Type B pancreatic cell (in vitro differentiated cells): ENCODE results near the gene TUBB. TPM values are rescaled to one million over a fixed set of nuclear protein-coding genes. Genes with fewer than 3 reads are reported as not detected.
"Not testable (repeated sequence)": the region's sequence is repeated elsewhere in the genome, so short reads cannot be mapped to it uniquely, and the experiment has no call there.

Source experiments
- DNase-seq: peaks from one replicate; pipeline ENCODE4 v3.0.0; 2021; ENCODE audit warnings: mixed read lengths; ENCODE audit not compliant: unreplicated experiment; ENCODE audit errors: extremely low spot score
- H3K27ac Mint-ChIP-seq: 2 replicates; pipeline ENCODE4 v1.8.0; 2021; ENCODE audit warnings: mild to moderate bottlenecking, mixed read lengths
- H3K27me3 Mint-ChIP-seq: 2 replicates; pipeline ENCODE4 v1.8.0; 2021; ENCODE audit warnings: mixed read lengths
- H3K36me3 Mint-ChIP-seq: 2 replicates; pipeline ENCODE4 v1.8.0; 2021; ENCODE audit warnings: mixed read lengths
- H3K4me1 Mint-ChIP-seq: one replicate; pipeline ENCODE4 v1.8.0; 2021; ENCODE audit warnings: mixed read lengths; ENCODE audit not compliant: unreplicated experiment
- H3K4me3 Mint-ChIP-seq: 2 replicates; pipeline ENCODE4 v1.8.0; 2021; ENCODE audit warnings: mild to moderate bottlenecking, mixed read lengths
- H3K9me3 Mint-ChIP-seq: 2 replicates; pipeline ENCODE4 v1.8.0; 2021; ENCODE audit warnings: mixed read lengths
- total RNA-seq: library from RNA; stranded (reverse); gene quantifications from 2 replicates; pipeline ENCODE4 v1.2.1, GENCODE V29; 2021; ENCODE audit warnings: low replicate concordance
- TF ChIP-seq, protein P1 (sequence below): fragments of 200-600 bp; sonication (generic); conservative IDR thresholded peaks from 2 replicates; pipeline ENCODE4 v1.5.0; 2021; ENCODE audit warnings: antibody characterized with exemption, mild to moderate bottlenecking

Gene TUBB
- total RNA-seq, 1 donor from 2014 or later: 1,225 TPM

DNA sequence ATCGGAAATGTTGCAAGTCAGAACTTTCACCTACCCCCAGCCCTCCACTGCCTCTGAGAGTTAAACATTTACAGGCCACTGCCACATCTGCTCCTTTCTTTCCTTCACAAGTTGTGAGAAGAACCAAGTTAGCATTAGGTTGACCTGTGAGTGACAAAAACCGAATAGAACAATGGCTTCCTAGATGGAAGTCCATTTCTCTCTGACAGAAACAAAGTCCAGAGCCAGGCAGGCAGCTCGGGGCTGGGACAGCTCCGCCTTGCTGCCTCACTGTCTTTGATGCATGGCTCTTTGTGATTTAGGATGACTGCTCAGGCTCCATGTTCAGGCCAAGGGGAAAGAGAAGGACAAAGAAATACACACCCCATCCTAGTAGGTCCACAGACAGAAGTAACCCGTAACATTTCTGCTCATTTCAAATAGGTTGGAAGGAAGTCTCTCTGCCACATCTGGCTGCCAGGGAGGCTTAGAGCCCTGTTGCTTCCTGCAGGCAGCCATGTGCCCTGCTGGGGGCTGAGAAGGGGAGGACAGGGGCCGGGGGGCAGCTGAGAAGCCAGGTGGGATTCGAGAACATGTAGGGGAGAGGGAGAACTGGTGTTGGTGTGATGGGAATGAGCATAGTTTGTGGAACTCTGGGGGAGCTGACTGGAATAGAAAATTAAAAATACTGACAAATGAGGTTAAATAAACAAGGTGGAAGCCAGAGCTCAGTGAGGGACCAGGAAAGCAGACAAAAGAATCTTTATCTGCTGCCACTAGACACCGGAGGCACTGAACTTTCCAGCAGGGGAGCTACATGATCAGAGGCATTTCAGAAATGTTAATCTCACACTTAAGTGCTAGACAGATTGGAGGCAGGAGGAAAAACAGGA lies 43.7 kb downstream of the TUBB start:
- TF ChIP-seq, protein P1, sequence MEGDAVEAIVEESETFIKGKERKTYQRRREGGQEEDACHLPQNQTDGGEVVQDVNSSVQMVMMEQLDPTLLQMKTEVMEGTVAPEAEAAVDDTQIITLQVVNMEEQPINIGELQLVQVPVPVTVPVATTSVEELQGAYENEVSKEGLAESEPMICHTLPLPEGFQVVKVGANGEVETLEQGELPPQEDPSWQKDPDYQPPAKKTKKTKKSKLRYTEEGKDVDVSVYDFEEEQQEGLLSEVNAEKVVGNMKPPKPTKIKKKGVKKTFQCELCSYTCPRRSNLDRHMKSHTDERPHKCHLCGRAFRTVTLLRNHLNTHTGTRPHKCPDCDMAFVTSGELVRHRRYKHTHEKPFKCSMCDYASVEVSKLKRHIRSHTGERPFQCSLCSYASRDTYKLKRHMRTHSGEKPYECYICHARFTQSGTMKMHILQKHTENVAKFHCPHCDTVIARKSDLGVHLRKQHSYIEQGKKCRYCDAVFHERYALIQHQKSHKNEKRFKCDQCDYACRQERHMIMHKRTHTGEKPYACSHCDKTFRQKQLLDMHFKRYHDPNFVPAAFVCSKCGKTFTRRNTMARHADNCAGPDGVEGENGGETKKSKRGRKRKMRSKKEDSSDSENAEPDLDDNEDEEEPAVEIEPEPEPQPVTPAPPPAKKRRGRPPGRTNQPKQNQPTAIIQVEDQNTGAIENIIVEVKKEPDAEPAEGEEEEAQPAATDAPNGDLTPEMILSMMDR: peak; percentile 16
- Mint-ChIP-seq H3K9me3 (peaks cover 4% of the 10 kb centered on the region), H3K36me3 (no peaks in the 10 kb centered on the region), H3K27ac (peak overlapping the region; percentile 77), H3K4me1 (peaks cover 50% of the 10 kb centered on the region), H3K4me3 (peak overlapping the region; percentile 57), H3K27me3 (no peaks in the 10 kb centered on the region)
- no peak for DNase-seq

DNA sequence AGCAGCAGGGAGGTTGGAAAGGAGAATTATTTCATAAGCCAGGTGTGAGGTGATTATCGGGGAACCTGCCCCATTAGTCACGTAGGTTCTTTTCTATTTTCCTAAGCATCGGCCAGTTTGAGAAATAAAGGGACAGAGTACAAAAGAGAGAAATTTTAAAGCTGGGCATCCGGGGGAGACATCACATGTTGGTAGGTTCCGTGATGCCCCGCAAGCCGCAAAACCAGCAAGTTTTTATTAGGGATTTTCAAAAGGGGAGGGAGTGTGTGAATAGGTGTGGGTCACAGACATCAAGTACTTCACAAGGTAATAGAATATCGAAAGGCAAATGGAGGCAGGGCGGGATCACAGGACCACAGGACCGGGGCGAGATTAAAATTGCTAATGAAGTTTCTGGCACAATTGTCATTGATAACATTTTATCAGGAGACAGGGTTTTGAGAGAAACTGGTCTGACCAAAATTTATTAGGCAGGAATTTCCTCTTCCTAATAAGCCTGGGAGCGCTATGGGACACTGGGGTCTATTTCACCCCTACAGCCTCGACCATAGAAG lies 44.4 kb downstream of the TUBB start:
- not testable (repeated sequence) for H3K27me3 Mint-ChIP-seq, H3K36me3 Mint-ChIP-seq, H3K9me3 Mint-ChIP-seq, DNase-seq
- Mint-ChIP-seq H3K27ac (peak overlapping the region; percentile 77), H3K4me1 (peaks cover 51% of the 10 kb centered on the region), H3K4me3 (peak overlapping the region; percentile 57)

- not testable (repeated sequence) for DNase-seq, H3K27me3 Mint-ChIP-seq, H3K27ac Mint-ChIP-seq, H3K4me3 Mint-ChIP-seq, H3K36me3 Mint-ChIP-seq, H3K9me3 Mint-ChIP-seq
- peaks cover 56% of the 10 kb centered on the region for H3K4me1 Mint-ChIP-seq
Observed at GRCh38 chr6:30765495-30765894, 45.3 kb downstream of the TUBB start.

DNA sequence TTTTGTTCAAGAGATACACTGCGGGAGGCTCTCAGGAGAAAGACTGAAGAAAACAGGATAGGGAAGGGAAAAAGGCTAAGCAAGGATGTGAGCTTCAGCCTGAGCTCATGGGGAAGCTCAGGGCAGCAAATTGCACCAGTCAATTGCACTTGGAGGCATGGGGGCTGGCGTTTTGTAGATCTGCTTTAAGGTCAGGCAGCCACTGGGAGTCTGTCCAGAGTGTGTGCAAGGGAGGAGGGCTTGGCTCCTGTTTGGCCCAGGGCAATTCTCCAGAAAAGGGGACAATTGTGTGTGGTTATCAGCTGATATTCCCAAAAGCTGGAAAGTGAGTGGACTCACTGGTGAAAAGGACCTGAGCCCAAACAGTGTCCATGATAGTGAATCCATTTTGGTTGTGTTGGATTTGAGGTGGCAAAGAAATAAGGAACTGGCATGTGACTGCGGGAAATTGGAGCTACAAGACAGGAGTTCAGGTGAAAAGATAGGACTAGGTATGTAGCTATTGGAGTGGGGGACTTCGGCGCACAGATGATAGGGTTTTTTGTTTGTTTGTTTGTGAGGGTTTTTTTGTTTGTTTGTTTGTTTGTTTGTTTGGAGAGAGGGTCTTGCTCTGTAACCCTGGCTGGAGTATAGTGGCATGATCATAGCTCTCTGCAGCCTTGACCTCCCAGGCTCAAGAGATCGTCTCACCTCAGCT lies 46.5 kb downstream of the TUBB start:
- no peak for DNase-seq
- no peaks in the 10 kb centered on the region for H3K27me3 Mint-ChIP-seq
- no peak overlapping the region for H3K27ac Mint-ChIP-seq
- no peak overlapping the region for H3K4me3 Mint-ChIP-seq
- TF ChIP-seq, protein P1: no peak
- peaks cover 4% of the 10 kb centered on the region for H3K9me3 Mint-ChIP-seq
- H3K36me3 Mint-ChIP-seq: no peaks in the 10 kb centered on the region
- peaks cover 53% of the 10 kb centered on the region for H3K4me1 Mint-ChIP-seq

DNA sequence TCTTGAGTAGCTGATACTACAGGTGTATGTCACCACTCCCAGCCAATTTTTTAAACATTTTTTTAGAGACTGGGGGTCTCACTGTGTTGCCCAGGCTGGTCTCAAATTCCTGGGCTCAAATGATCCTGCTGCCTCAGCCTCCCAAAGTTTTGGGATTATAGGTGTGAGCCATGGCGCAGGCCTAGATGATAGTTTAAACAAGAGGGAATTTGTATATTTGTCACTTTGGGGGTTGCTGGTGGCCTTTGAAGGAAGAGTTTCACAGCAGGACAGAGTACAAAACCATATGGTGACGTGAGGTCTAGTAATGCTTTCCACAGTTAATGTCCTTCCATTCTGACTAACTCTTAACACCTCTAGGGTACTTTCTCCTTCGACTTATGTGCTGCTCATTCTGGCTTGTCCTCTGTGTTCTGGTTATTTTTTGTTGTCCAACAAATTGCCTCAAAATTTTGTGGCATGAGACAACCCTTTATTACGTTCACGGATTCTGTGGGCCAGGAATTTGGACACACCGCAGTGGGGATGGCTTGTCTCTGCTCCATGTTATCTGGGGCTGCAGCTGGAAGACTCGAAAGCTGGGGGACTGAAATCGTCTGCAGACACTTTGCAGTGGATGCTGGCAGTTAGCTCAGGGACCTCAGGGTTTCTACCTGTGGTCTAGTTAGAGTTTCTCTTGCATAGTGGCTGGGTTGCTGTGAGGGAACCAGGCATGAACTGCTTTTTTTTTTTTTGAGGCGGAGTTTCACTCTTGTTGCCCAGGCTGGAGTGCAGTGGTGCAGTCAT lies 47.2 kb downstream of the TUBB start:
- Mint-ChIP-seq H3K9me3 (peaks cover 4% of the 10 kb centered on the region), H3K36me3 (no peaks in the 10 kb centered on the region), H3K27ac (peak overlapping the region; percentile 65), H3K4me1 (peaks cover 54% of the 10 kb centered on the region), H3K4me3 (no peak overlapping the region), H3K27me3 (no peaks in the 10 kb centered on the region)
- TF ChIP-seq, protein P1: no peak
- DNase-seq: no peak

DNA sequence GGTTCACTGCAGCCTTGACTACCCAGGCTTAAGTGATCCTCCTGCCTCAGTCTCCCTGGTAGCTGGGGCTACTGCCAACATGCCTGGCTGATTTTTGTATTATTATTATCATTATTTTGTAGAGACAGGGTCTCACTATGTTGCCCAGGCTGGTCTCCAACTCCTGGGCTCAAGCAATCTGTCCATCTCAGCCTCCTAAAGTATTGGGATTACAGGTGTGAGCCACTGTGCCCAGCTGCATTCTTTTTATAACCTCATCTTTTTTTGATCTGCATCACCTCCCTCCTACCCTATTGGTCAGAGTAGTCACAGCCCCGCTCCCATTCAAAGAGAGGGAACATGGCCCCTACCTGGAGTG lies 47.8 kb downstream of the TUBB start:
- Mint-ChIP-seq H3K36me3 (no peaks in the 10 kb centered on the region), H3K27ac (no peak overlapping the region), H3K9me3 (peaks cover 4% of the 10 kb centered on the region), H3K27me3 (no peaks in the 10 kb centered on the region), H3K4me1 (peaks cover 60% of the 10 kb centered on the region), H3K4me3 (no peak overlapping the region)
- TF ChIP-seq, protein P1: no peak
- no peak for DNase-seq
